Measurements from ENCODE around the gene ANKS1B.
"Not testable (repeated sequence)": the region's sequence is repeated elsewhere in the genome, so short reads cannot be mapped to it uniquely, and the experiment has no call there.

GRCh38 chr12:98755855-98756254 is 1228.9 kb downstream of the ANKS1B start:
- not testable (repeated sequence) for TF ChIP-seq CTCF (conservative IDR thresholded peaks at IDR 0.05; ENCODE audit: low read length); EZH2phosphoT487 (IDR thresholded peaks at IDR 0.05; ENCODE audit: borderline replicate concordance)
